Endodermal cell (in vitro differentiated cells): Measurements from ENCODE around the gene CTDSP2. TPM values are rescaled to one million over a fixed set of nuclear protein-coding genes. Genes with fewer than 3 reads are reported as not detected.
"Not testable (repeated sequence)": the region's sequence is repeated elsewhere in the genome, so short reads cannot be mapped to it uniquely, and the experiment has no call there.

ENCODE experiments used
- DNase-seq: peaks from one replicate; pipeline ENCODE4 v3.0.0-alpha.2; 2017
- H3K27ac ChIP-seq: 2 replicates; pipeline ENCODE4 v1.5.1; 2013; ENCODE audit warnings: mild to moderate bottlenecking, low read depth, low read length, moderate library complexity
- H3K27me3 ChIP-seq: 2 replicates; pipeline ENCODE4 v1.6.1; 2013; ENCODE audit warnings: mild to moderate bottlenecking, low read length, moderate library complexity; ENCODE audit not compliant: insufficient read depth, control insufficient read depth, poor library complexity, severe bottlenecking
- H3K36me3 ChIP-seq: 2 replicates; pipeline ENCODE4 v1.7.0; 2013; ENCODE audit warnings: mild to moderate bottlenecking, low read length, moderate library complexity; ENCODE audit not compliant: control insufficient read depth, insufficient read depth
- H3K4me1 ChIP-seq: one replicate; pipeline ENCODE4 v1.7.0; 2013; ENCODE audit warnings: low read length; ENCODE audit not compliant: control insufficient read depth, insufficient read depth
- H3K4me3 ChIP-seq: 2 replicates; pipeline ENCODE4 v1.5.1; 2013; ENCODE audit warnings: mild to moderate bottlenecking, low read length, moderate library complexity
- H3K9ac ChIP-seq: 2 replicates; pipeline ENCODE4 v1.6.1; 2013; ENCODE audit warnings: mild to moderate bottlenecking, low read length, moderate library complexity; ENCODE audit not compliant: poor library complexity, severe bottlenecking; ENCODE audit errors: extremely low read depth
- H3K9me3 ChIP-seq: 2 replicates; pipeline ENCODE4 v1.6.1; 2013; ENCODE audit warnings: mild to moderate bottlenecking, low read length, moderate library complexity; ENCODE audit not compliant: control insufficient read depth
- H3K27ac Mint-ChIP-seq: 2 replicates; pipeline ENCODE4 v1.8.0; 2020; ENCODE audit warnings: mixed read lengths
- H3K27me3 Mint-ChIP-seq: 2 replicates; pipeline ENCODE4 v1.8.0; 2021; ENCODE audit warnings: mild to moderate bottlenecking, mixed read lengths; ENCODE audit not compliant: insufficient read depth
- H3K36me3 Mint-ChIP-seq: 2 replicates; pipeline ENCODE4 v1.8.0; 2020; ENCODE audit warnings: low read depth, mixed read lengths
- H3K4me1 Mint-ChIP-seq: 2 replicates; pipeline ENCODE4 v1.8.0; 2020; ENCODE audit warnings: mixed read lengths
- H3K4me3 Mint-ChIP-seq: 2 replicates; pipeline ENCODE4 v1.8.0; 2020; ENCODE audit warnings: mild to moderate bottlenecking, moderate library complexity, mixed read lengths
- H3K9me3 Mint-ChIP-seq: 2 replicates; pipeline ENCODE4 v1.8.0; 2020; ENCODE audit warnings: mild to moderate bottlenecking, mixed read lengths
- WGBS, 2 experiments: methylation state at CpG; one replicate each; pipeline versions ENCODE4 v1.1.5 to v1.1.7; 2013; ENCODE audit warnings: missing lambda C conversion rate in 2 of 2, mixed read lengths in 1 of 2; ENCODE audit not compliant: insufficient coverage in 1 of 2, insufficient read length in 1 of 2; 5-methylcytosine and 5-hydroxymethylcytosine counted together
- total RNA-seq, 2 donors: library from RNA; stranded (reverse); fragmentation: NEBNext Ultra II Directional in 1 of 2; extraction: Animal tissue kit (Norgen Biotek cat#: 25700) in 1 of 2; gene quantifications; 2 replicates in 1 of 2; 3 replicates in 1 of 2; pipeline ENCODE4 v1.2.1, GENCODE V29; 2021
- TF ChIP-seq, protein P1 (sequence below): fragments of 200-600 bp; sonication (generic); conservative IDR thresholded peaks from 2 replicates; pipeline ENCODE4 v1.5.0; 2021; ENCODE audit warnings: antibody characterized with exemption, mild to moderate bottlenecking

The CTDSP2 gene
- total RNA-seq, 2 donors from 2014 or later, result 137 to 148 TPM

DNA sequence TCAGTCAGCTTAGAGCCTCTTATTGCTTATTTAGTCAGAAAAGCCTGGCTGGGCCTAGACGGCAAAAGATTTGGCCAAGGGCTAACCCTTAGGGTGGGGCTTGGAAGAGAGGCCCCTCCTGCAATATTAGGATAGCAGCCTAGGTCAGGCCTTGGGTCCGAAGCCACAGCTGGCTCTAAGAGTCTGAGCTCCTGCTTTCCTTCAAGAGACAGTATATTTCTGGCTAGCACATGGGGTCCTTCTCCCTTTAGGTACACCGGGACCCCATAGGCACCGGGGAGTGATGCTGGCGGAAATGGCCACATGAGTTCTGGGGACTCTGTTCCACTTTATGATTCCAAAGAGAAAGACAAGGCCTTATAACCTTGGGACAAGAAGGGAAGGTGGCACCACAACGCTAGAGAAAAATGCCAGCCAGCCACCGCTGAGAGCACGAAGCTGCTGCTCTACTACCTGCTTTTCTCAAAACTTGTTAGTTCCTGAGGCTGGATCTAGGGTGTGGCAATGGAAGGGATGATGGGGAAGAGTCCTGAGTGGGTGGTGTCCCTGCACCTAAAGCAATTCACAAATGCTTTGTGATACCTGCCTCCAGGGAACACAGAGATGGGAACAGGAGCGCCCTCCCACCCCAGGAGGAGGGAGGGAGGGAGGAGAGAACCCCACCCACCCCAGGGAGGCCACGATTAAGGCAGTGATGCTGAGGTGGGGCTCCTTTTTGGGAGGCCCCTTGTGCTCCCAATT, 24.9 kb downstream of the CTDSP2 start:
- Histone ChIP-seq H3K27ac (no peak overlapping the region), H3K36me3 (peaks cover 64% of the 10 kb centered on the region), H3K4me3 (no peak overlapping the region), H3K27me3 (no peaks in the 10 kb centered on the region), H3K9me3 (no peaks in the 10 kb centered on the region), H3K4me1 (no peaks in the 10 kb centered on the region), H3K9ac (no peak overlapping the region)
- peaks cover 60% of the 10 kb centered on the region for H3K36me3 Mint-ChIP-seq
- no peaks in the 10 kb centered on the region for H3K4me1 Mint-ChIP-seq
- no peaks in the 10 kb centered on the region for H3K27me3 Mint-ChIP-seq
- no peaks in the 10 kb centered on the region for H3K9me3 Mint-ChIP-seq
- TF ChIP-seq, protein P1, sequence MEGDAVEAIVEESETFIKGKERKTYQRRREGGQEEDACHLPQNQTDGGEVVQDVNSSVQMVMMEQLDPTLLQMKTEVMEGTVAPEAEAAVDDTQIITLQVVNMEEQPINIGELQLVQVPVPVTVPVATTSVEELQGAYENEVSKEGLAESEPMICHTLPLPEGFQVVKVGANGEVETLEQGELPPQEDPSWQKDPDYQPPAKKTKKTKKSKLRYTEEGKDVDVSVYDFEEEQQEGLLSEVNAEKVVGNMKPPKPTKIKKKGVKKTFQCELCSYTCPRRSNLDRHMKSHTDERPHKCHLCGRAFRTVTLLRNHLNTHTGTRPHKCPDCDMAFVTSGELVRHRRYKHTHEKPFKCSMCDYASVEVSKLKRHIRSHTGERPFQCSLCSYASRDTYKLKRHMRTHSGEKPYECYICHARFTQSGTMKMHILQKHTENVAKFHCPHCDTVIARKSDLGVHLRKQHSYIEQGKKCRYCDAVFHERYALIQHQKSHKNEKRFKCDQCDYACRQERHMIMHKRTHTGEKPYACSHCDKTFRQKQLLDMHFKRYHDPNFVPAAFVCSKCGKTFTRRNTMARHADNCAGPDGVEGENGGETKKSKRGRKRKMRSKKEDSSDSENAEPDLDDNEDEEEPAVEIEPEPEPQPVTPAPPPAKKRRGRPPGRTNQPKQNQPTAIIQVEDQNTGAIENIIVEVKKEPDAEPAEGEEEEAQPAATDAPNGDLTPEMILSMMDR, result no peak
- no peak overlapping the region for H3K27ac Mint-ChIP-seq
- DNase-seq, result no peak
- WGBS, 2 experiments, result 93 to 100% methylated on average over 3 to 9 of the region's 10 CpGs
- H3K4me3 Mint-ChIP-seq, result no peak overlapping the region

DNA sequence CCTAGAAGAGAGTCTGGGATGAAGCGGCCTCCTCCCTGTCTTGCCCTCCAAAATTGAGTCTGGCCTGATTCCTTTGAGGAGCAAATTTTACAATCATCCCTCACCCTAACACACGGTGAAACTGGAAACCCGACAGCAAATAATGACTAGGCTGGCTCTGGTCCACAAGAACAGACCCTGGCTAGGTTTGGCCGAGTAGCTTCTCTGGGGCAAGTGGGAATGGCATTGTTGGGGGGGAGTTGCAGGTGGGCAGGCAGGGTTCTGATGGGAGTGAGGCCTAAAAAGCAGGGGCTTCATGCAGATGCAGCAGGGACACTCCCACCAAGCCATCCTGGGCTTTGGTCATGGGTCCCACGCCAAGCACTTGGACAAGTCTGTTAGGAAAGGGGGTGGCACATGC, 25.5 kb downstream of the CTDSP2 start:
- not testable (repeated sequence) for H3K9me3 ChIP-seq, H3K27ac ChIP-seq, H3K4me1 Mint-ChIP-seq, H3K9me3 Mint-ChIP-seq, H3K4me1 ChIP-seq, H3K27me3 Mint-ChIP-seq, H3K9ac ChIP-seq, H3K4me3 ChIP-seq, H3K4me3 Mint-ChIP-seq, H3K27ac Mint-ChIP-seq, H3K27me3 ChIP-seq
- peaks cover 58% of the 10 kb centered on the region for H3K36me3 ChIP-seq
- peak; percentile 42 for DNase-seq
- 90 to 100% methylated on average over 3 to 4 of the region's 5 CpGs for WGBS, 2 experiments
- peaks cover 53% of the 10 kb centered on the region for H3K36me3 Mint-ChIP-seq

DNA sequence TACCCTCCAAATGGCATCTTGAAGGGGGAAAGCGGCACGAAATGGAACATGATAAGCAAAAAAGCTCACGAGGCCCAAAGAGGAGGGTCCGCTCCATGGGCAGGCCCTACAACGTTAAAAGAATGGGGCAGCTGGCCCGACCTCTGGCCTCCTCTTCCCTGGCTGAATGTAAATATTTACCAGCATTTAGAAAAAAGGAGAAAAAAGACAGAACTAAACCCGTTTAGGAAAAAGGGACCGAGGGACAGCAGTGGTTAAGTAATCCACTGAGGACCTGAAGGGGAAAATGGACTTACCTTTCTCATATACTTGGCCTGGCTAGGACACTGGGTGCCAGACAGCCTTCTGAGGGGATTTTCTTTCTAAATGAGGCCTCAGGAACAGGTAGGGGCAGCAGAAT, 26.4 kb downstream of the CTDSP2 start:
- H3K9me3 ChIP-seq, H3K4me3 Mint-ChIP-seq, H3K27me3 ChIP-seq, H3K9me3 Mint-ChIP-seq, H3K4me3 ChIP-seq, H3K27me3 Mint-ChIP-seq, H3K27ac ChIP-seq, H3K27ac Mint-ChIP-seq, H3K4me1 ChIP-seq, DNase-seq, H3K9ac ChIP-seq, H3K4me1 Mint-ChIP-seq: not testable (repeated sequence)
- WGBS, 2 experiments, result 82 to 94% methylated on average over 5 to 8 of the region's 8 CpGs
- peaks cover 49% of the 10 kb centered on the region for H3K36me3 ChIP-seq
- peaks cover 46% of the 10 kb centered on the region for H3K36me3 Mint-ChIP-seq

DNA sequence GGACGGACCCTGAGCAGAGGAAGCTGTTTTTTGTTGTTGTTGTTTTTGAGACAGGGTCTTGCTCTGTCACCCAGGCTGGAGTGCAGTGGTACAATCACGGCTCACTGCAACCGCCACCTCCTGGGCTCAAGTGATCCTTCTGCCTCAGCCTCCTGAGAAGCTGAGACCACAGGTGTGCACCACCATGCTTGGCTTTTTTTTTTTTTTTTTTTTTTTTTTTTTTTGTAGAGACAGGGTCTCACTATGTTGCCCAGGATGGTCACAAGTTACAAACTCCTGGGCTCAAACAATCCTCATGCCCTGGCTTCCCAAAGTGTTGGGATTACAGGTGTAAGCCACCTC, 28.6 kb downstream of the CTDSP2 start:
- H3K27ac Mint-ChIP-seq, result not testable (repeated sequence)

More for the DNA sequence above, 28.6 kb downstream of the CTDSP2 start:
- H3K9ac ChIP-seq, H3K27me3 Mint-ChIP-seq, H3K9me3 Mint-ChIP-seq, H3K9me3 ChIP-seq, H3K4me3 ChIP-seq, DNase-seq, H3K4me1 ChIP-seq, H3K27me3 ChIP-seq, H3K4me1 Mint-ChIP-seq, H3K4me3 Mint-ChIP-seq, H3K27ac ChIP-seq: not testable (repeated sequence)
- WGBS, 2 experiments, result 92 to 94% methylated on average over 2 to 3 of the region's 3 CpGs
- H3K36me3 Mint-ChIP-seq, result peaks cover 26% of the 10 kb centered on the region
- H3K36me3 ChIP-seq, result peaks cover 28% of the 10 kb centered on the region
